ENCODE data around the gene BTNL9. TPM values are rescaled to one million over a fixed set of nuclear protein-coding genes. Genes with fewer than 3 reads are reported as not detected.
"Not testable (repeated sequence)": the region's sequence is repeated elsewhere in the genome, so short reads cannot be mapped to it uniquely, and the experiment has no call there.

BTNL9 gene
- total RNA-seq, 1 experiment from 2014 or later: 5.0 TPM

GRCh38 chr5:181008136-181008535, 31.9 kb upstream of the BTNL9 start:
- TF ChIP-seq CTCF (IDR thresholded peaks at IDR 0.05; ENCODE audit: unreplicated experiment): no peak
- CTCF ChIA-PET: no interaction called here
- no peaks in the 10 kb centered on the region for H3K9me3 Mint-ChIP-seq (ENCODE audit: low read depth, unreplicated experiment)
- H3K27me3 Mint-ChIP-seq (ENCODE audit: unreplicated experiment): peaks cover 25% of the 10 kb centered on the region
- H3K4me1 Mint-ChIP-seq (ENCODE audit: low read depth, unreplicated experiment): no peaks in the 10 kb centered on the region
- H3K4me3 Mint-ChIP-seq (ENCODE audit: low read depth, unreplicated experiment): no peak overlapping the region
- intact Hi-C loops (cut with micrococcal nuclease; ENCODE audit: unreplicated experiment): no loop called here
- no peak for DNase-seq
- H3K36me3 Mint-ChIP-seq (ENCODE audit: insufficient read depth, unreplicated experiment): no peaks in the 10 kb centered on the region
- no peak overlapping the region for H3K27ac Mint-ChIP-seq (ENCODE audit: unreplicated experiment)
- no TSS peak for BruUV-seq (replicated peaks)

- H3K4me3 Mint-ChIP-seq (ENCODE audit: low read depth, unreplicated experiment); H3K4me1 Mint-ChIP-seq (ENCODE audit: low read depth, unreplicated experiment); H3K36me3 Mint-ChIP-seq (ENCODE audit: insufficient read depth, unreplicated experiment); H3K9me3 Mint-ChIP-seq (ENCODE audit: low read depth, unreplicated experiment); BruUV-seq (replicated peaks); DNase-seq; CTCF ChIA-PET; intact Hi-C loops (cut with micrococcal nuclease; ENCODE audit: unreplicated experiment); H3K27ac Mint-ChIP-seq (ENCODE audit: unreplicated experiment): not testable (repeated sequence)
- peaks cover 17% of the 10 kb centered on the region for H3K27me3 Mint-ChIP-seq (ENCODE audit: unreplicated experiment)
These were observed 30.0 kb upstream of the BTNL9 start for GRCh38 chr5:181010018-181010417.

- H3K4me3 Mint-ChIP-seq (ENCODE audit: low read depth, unreplicated experiment); intact Hi-C loops (cut with micrococcal nuclease; ENCODE audit: unreplicated experiment); H3K27ac Mint-ChIP-seq (ENCODE audit: unreplicated experiment); H3K4me1 Mint-ChIP-seq (ENCODE audit: low read depth, unreplicated experiment); BruUV-seq (replicated peaks); H3K9me3 Mint-ChIP-seq (ENCODE audit: low read depth, unreplicated experiment); CTCF ChIA-PET; H3K36me3 Mint-ChIP-seq (ENCODE audit: insufficient read depth, unreplicated experiment); H3K27me3 Mint-ChIP-seq (ENCODE audit: unreplicated experiment); DNase-seq: not testable (repeated sequence)
These were observed 25.4 kb upstream of the BTNL9 start for GRCh38 chr5:181014654-181015053.

- BruUV-seq (replicated peaks); CTCF ChIA-PET; H3K4me1 Mint-ChIP-seq (ENCODE audit: low read depth, unreplicated experiment); H3K4me3 Mint-ChIP-seq (ENCODE audit: low read depth, unreplicated experiment); H3K27ac Mint-ChIP-seq (ENCODE audit: unreplicated experiment); intact Hi-C loops (cut with micrococcal nuclease; ENCODE audit: unreplicated experiment); DNase-seq; H3K36me3 Mint-ChIP-seq (ENCODE audit: insufficient read depth, unreplicated experiment); H3K27me3 Mint-ChIP-seq (ENCODE audit: unreplicated experiment); H3K9me3 Mint-ChIP-seq (ENCODE audit: low read depth, unreplicated experiment): not testable (repeated sequence)
These were observed 22.6 kb upstream of the BTNL9 start for GRCh38 chr5:181017448-181017847.

- Mint-ChIP-seq H3K4me1 (ENCODE audit: low read depth, unreplicated experiment) (no peaks in the 10 kb centered on the region), H3K9me3 (ENCODE audit: low read depth, unreplicated experiment) (peaks cover 5% of the 10 kb centered on the region), H3K4me3 (ENCODE audit: low read depth, unreplicated experiment) (no peak overlapping the region), H3K27me3 (ENCODE audit: unreplicated experiment) (no peaks in the 10 kb centered on the region), H3K27ac (ENCODE audit: unreplicated experiment) (no peak overlapping the region), H3K36me3 (ENCODE audit: insufficient read depth, unreplicated experiment) (no peaks in the 10 kb centered on the region)
- CTCF ChIA-PET: interaction anchor here (0.6 kb wide), 1 partner anchor 229 kb away, joined by 5 read pairs; no protein-coding TSS in a partner anchor
- TF ChIP-seq CTCF (IDR thresholded peaks at IDR 0.05; ENCODE audit: unreplicated experiment): no peak
- BruUV-seq (replicated peaks): no TSS peak
- intact Hi-C loops (cut with micrococcal nuclease; ENCODE audit: unreplicated experiment): no loop called here
- no peak for DNase-seq
These were observed 19.4 kb upstream of the BTNL9 start for GRCh38 chr5:181020688-181021087.

GRCh38 chr5:181024245-181025064, 15.6 kb upstream of the BTNL9 start:
- H3K27ac Mint-ChIP-seq (ENCODE audit: unreplicated experiment): no peak overlapping the region
- no peaks in the 10 kb centered on the region for H3K4me1 Mint-ChIP-seq (ENCODE audit: low read depth, unreplicated experiment)
- no peak overlapping the region for H3K4me3 Mint-ChIP-seq (ENCODE audit: low read depth, unreplicated experiment)
- intact Hi-C loops (cut with micrococcal nuclease; ENCODE audit: unreplicated experiment): loop anchor here (5.0 kb wide), 1 partner anchor 157 kb away; no protein-coding TSS in a partner anchor
- H3K36me3 Mint-ChIP-seq (ENCODE audit: insufficient read depth, unreplicated experiment): peaks cover 5% of the 10 kb centered on the region
- peaks cover 4% of the 10 kb centered on the region for H3K9me3 Mint-ChIP-seq (ENCODE audit: low read depth, unreplicated experiment)
- TF ChIP-seq CTCF (IDR thresholded peaks at IDR 0.05; ENCODE audit: unreplicated experiment): no peak
- H3K27me3 Mint-ChIP-seq (ENCODE audit: unreplicated experiment): no peaks in the 10 kb centered on the region
- BruUV-seq (replicated peaks): no TSS peak
- CTCF ChIA-PET: no interaction called here
- no peak for DNase-seq

Measured in Calu3 (cell line).